ENCODE data around the gene PLD5.
"Not testable (repeated sequence)": the region's sequence is repeated elsewhere in the genome, so short reads cannot be mapped to it uniquely, and the experiment has no call there.

Gene PLD5

GRCh38 chr1:242314085-242314649 lies 210.3 kb downstream of the PLD5 start:
- DNase-seq (ENCODE audit: extremely low spot score, insufficient read length, low read depth); FAIRE-seq: not testable (repeated sequence)

- DNase-seq (ENCODE audit: extremely low spot score, insufficient read length, low read depth); FAIRE-seq: not testable (repeated sequence)
These were observed 215.8 kb downstream of the PLD5 start for GRCh38 chr1:242308681-242309080.

GRCh38 chr1:242293781-242294180 lies 230.7 kb downstream of the PLD5 start:
- not testable (repeated sequence) for DNase-seq (ENCODE audit: extremely low spot score, insufficient read length, low read depth); FAIRE-seq

GRCh38 chr1:242288067-242288466 lies 236.4 kb downstream of the PLD5 start:
- FAIRE-seq, result not testable (repeated sequence)

GRCh38 chr1:242282758-242283485 lies 241.6 kb downstream of the PLD5 start:
- not testable (repeated sequence) for DNase-seq (ENCODE audit: extremely low spot score, insufficient read length, low read depth); FAIRE-seq

More at GRCh38 chr1:242288067-242288466, 236.4 kb downstream of the PLD5 start:
- DNase-seq (ENCODE audit: extremely low spot score, insufficient read length, low read depth), result not testable (repeated sequence)

GRCh38 chr1:242278406-242278805 lies 246.1 kb downstream of the PLD5 start:
- FAIRE-seq; DNase-seq (ENCODE audit: extremely low spot score, insufficient read length, low read depth): not testable (repeated sequence)

- DNase-seq (ENCODE audit: extremely low spot score, insufficient read length, low read depth); FAIRE-seq: not testable (repeated sequence)
These were observed 247.7 kb downstream of the PLD5 start for GRCh38 chr1:242276769-242277168.

GRCh38 chr1:242267004-242267403 lies 257.5 kb downstream of the PLD5 start:
- not testable (repeated sequence) for FAIRE-seq; DNase-seq (ENCODE audit: extremely low spot score, insufficient read length, low read depth)

GRCh38 chr1:242264419-242264818 lies 260.1 kb downstream of the PLD5 start:
- FAIRE-seq, result peak; percentile 60
- DNase-seq (ENCODE audit: extremely low spot score, insufficient read length, low read depth), result not testable (repeated sequence)

GRCh38 chr1:242245255-242245654 lies 279.2 kb downstream of the PLD5 start:
- DNase-seq (ENCODE audit: extremely low spot score, insufficient read length, low read depth) (no peak), FAIRE-seq (no peak)

GRCh38 chr1:242243472-242243871 lies 281.0 kb downstream of the PLD5 start:
- DNase-seq (ENCODE audit: extremely low spot score, insufficient read length, low read depth), result peak; percentile 14
- peak; percentile 80 for FAIRE-seq

GRCh38 chr1:242242983-242243382 lies 281.5 kb downstream of the PLD5 start:
- FAIRE-seq (no peak), DNase-seq (ENCODE audit: extremely low spot score, insufficient read length, low read depth) (no peak)

GRCh38 chr1:242241936-242242335 lies 282.6 kb downstream of the PLD5 start:
- DNase-seq (ENCODE audit: extremely low spot score, insufficient read length, low read depth) (no peak), FAIRE-seq (no peak)

GRCh38 chr1:242240691-242241090 lies 283.8 kb downstream of the PLD5 start:
- FAIRE-seq (no peak), DNase-seq (ENCODE audit: extremely low spot score, insufficient read length, low read depth) (no peak)

- FAIRE-seq (no peak), DNase-seq (ENCODE audit: extremely low spot score, insufficient read length, low read depth) (no peak)
These were observed 284.4 kb downstream of the PLD5 start for GRCh38 chr1:242240077-242240476.

- DNase-seq (ENCODE audit: extremely low spot score, insufficient read length, low read depth), result no peak
- no peak for FAIRE-seq
These were observed 285.1 kb downstream of the PLD5 start for GRCh38 chr1:242239398-242239797.

GRCh38 chr1:242237051-242237450 lies 287.4 kb downstream of the PLD5 start:
- FAIRE-seq, result no peak
- DNase-seq (ENCODE audit: extremely low spot score, insufficient read length, low read depth), result no peak

- no peak for FAIRE-seq
- no peak for DNase-seq (ENCODE audit: extremely low spot score, insufficient read length, low read depth)
These were observed 295.5 kb downstream of the PLD5 start for GRCh38 chr1:242228991-242229390.

GRCh38 chr1:242225767-242226573 lies 298.5 kb downstream of the PLD5 start:
- FAIRE-seq, result peak; percentile 26
- DNase-seq (ENCODE audit: extremely low spot score, insufficient read length, low read depth), result no peak

GRCh38 chr1:242224878-242225766 lies 299.4 kb downstream of the PLD5 start:
- FAIRE-seq, result peak; percentile 47
- DNase-seq (ENCODE audit: extremely low spot score, insufficient read length, low read depth), result not testable (repeated sequence)

All from GM18507 (cell line).